MG63 (cell line): ENCODE measurements around the gene CNOT1. TPM values are rescaled to one million over a fixed set of nuclear protein-coding genes. Genes with fewer than 3 reads are reported as not detected.
A peak's percentile ranks its signal among the peaks of the same experiment; 100 is the strongest.
"Not testable (repeated sequence)": the region's sequence is repeated elsewhere in the genome, so short reads cannot be mapped to it uniquely, and the experiment has no call there.

Experiments
- DNase-seq: peaks from one replicate; pipeline ENCODE4 v3.0.0-alpha.2; 2020
- H3K27me3 ChIP-seq: fragments of 250-450 bp; sonication (Bioruptor Pico); 2 replicates; pipeline ENCODE4 v1.5.1; 2020; ENCODE audit warnings: mild to moderate bottlenecking, moderate library complexity
- H3K36me3 ChIP-seq: fragments of 250-450 bp; sonication (Bioruptor Pico); 2 replicates; pipeline ENCODE4 v1.5.1; 2020; ENCODE audit warnings: mild to moderate bottlenecking, moderate library complexity
- H3K4me3 ChIP-seq: fragments of 250-450 bp; sonication (Bioruptor Pico); 2 replicates; pipeline ENCODE4 v1.5.1; 2020; ENCODE audit warnings: mild to moderate bottlenecking, moderate library complexity
- H3K9me3 ChIP-seq: fragments of 250-450 bp; sonication (Bioruptor Pico); 2 replicates; pipeline ENCODE4 v1.5.1; 2020; ENCODE audit warnings: mild to moderate bottlenecking, moderate library complexity
- total RNA-seq: library from RNA; depleted of rRNA; stranded (reverse); fragments of >200 nt; shearing (Covaris generic); gene quantifications from 2 replicates; pipeline ENCODE4 v1.2.3, GENCODE V29; 2014; ENCODE audit warnings: low replicate concordance

CNOT1 gene
- total RNA-seq, 1 experiment from 2014 or later: 232 TPM

DNA sequence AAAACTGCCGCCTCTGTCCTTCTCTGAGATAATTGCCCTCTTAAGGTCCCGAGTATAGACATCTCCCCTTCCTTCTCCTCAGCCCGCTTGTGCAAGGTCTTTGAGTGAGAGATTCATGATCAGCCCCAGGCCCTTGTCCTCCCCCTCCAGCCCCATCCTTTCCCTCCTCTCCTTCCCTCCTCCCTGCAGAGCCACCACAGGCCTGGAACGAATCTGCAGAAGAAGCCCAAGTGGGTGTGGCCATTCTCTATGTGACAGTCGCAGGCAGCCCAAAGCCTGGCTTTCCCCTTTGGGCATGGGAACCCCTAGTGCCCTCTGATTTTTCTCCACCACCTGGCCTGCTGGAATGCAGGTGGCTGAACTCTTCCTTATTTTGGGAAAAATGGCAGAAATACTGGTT is 136.9 kb downstream of the CNOT1 start:
- DNase-seq: no peak
- H3K9me3 ChIP-seq: no peaks in the 10 kb centered on the region
- H3K4me3 ChIP-seq: no peak overlapping the region
- no peaks in the 10 kb centered on the region for H3K27me3 ChIP-seq
- no peaks in the 10 kb centered on the region for H3K36me3 ChIP-seq

- no peak for DNase-seq
- no peak overlapping the region for H3K4me3 ChIP-seq
- H3K27me3 ChIP-seq: no peaks in the 10 kb centered on the region
- no peaks in the 10 kb centered on the region for H3K9me3 ChIP-seq
- H3K36me3 ChIP-seq: no peaks in the 10 kb centered on the region
These were observed 137.6 kb downstream of the CNOT1 start for GRCh38 chr16:58492066-58492465.

DNA sequence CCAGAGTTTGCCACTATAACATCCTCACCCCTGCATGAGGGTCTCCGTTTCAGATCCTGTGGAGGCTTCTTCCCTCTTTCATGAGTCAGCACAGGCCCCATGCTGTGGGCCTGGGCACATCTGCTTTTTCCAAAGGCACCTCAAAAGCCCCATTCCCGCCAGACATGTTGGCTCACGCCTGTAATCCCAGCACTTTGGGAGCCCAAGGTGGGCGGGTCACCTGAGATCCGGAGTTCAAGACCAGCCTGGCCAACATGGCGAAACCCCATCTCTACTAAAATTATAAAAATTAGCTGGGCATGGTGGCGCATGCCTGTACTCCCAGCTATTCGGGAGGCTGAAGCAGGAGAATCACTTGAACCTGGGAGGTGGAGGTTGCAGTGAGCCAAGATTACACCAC is 139.1 kb downstream of the CNOT1 start:
- not testable (repeated sequence) for H3K9me3 ChIP-seq, H3K4me3 ChIP-seq, H3K36me3 ChIP-seq, DNase-seq, H3K27me3 ChIP-seq

DNA sequence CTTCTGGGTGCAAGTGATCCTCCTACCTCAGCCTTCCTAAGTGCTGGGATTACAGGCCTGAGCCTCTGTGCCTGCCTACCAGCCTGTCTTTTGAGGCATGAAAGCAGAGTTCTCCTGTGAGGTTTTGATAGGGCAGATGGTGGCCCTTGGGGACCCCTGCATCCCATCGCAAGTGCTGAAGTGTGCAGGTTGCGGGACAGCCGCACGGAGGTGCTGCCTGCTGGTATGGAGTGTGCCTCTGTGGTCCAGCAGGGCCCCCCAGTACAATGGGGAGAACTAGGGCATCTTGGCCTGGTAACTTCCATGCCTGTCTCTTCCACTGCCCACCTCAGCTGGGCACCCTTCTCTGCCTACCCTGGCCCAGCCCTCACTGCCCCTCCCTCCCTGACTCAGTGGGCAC is 139.6 kb downstream of the CNOT1 start:
- Histone ChIP-seq H3K4me3 (no peak overlapping the region), H3K9me3 (no peaks in the 10 kb centered on the region), H3K36me3 (no peaks in the 10 kb centered on the region), H3K27me3 (no peaks in the 10 kb centered on the region)
- no peak for DNase-seq

DNA sequence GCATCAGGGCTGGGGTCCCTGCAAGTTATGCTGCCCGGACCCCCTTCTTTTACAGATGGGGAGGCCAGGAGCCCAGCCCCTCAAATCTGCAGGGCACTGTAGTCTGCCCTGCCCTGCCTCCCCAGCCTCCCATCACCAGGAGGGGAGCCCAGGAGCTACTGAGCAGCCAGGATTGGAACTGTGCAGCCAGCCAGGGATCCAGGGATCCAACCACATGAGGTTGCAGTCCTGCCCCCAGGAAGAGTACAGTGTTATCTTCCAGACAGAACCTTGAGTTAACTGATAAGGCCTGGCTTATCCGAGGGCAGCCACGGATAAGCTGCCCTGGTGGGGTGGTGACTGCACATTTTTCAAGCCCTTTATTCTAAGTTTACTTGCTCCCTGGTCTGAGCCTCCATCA is 141.1 kb downstream of the CNOT1 start:
- Histone ChIP-seq H3K9me3 (no peaks in the 10 kb centered on the region), H3K27me3 (no peaks in the 10 kb centered on the region), H3K36me3 (no peaks in the 10 kb centered on the region), H3K4me3 (no peak overlapping the region)
- DNase-seq: no peak

DNA sequence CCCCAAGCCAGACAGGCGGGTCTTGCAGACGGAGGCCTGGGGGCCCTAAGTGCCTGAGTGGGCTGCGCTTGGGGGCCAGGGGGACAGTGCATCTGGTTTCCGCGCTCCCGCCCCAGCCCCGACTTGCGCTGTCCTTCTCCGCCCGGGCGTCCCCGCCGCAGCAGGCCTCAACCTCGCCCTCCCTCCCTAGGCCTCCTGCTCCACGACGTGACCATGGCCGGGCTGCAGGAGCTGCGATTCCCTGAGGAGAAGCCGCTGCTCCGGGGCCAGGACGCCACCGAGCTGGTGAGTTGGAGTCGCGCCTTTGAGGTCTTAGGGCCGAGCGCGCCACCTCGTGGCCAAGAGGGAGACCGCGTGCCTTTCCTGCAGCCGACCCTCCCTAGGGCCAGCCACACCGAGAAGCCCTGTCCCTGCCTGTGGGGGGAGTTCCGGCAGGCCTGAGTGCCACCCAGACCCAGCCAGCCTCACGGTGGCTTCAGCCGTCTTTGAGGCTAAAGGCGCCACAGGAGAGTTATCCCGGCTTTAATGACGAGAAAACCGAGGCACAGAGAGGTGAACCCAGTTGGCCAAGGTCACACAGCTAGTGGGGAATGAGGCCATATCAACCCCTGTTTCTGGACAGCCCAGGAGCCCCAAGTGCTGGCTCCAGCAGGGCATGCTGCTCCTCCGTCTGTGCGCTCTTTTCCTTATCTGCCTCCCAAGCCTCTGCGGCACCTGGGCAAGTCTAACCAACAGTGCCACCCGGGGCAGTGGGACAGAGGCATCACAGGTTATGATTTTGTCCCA is 141.9 kb downstream of the CNOT1 start:
- Histone ChIP-seq H3K4me3 (no peak overlapping the region), H3K27me3 (no peaks in the 10 kb centered on the region)

GRCh38 chr16:58485184-58485887 is 144.3 kb downstream of the CNOT1 start:
- DNase-seq: no peak
- H3K36me3 ChIP-seq: no peaks in the 10 kb centered on the region
- no peaks in the 10 kb centered on the region for H3K9me3 ChIP-seq
- 0 out of 2 replicates have a peak, but pooled peaks cover under 1% of the 10 kb centered on the region for H3K27me3 ChIP-seq
- no peak overlapping the region for H3K4me3 ChIP-seq

More for the DNA sequence above, 141.9 kb downstream of the CNOT1 start:
- DNase-seq: peak; percentile 88
- no peaks in the 10 kb centered on the region for H3K9me3 ChIP-seq
- no peaks in the 10 kb centered on the region for H3K36me3 ChIP-seq

DNA sequence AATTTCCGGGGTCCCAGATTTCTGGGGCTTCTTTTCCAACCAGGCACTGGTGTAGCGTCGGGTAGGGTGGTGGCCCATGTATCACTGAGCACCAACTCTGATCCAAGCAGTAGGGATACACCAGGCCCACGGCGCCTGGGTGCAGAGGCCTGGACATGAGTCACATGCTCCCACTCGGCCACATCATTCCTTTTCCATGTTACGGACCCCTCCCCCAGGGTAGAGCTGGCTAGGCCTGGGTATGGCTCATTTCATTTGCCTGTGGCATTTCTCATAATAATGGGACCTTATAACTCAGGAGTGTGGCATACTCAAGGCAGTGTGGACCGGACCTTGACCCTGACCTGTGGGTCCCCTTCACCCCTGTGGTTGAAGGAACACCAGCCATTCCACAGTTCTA is 147.7 kb downstream of the CNOT1 start:
- 0 out of 2 replicates have a peak, but pooled peaks cover 2% of the 10 kb centered on the region for H3K27me3 ChIP-seq
- H3K4me3 ChIP-seq: no peak overlapping the region
- DNase-seq: no peak
- no peaks in the 10 kb centered on the region for H3K36me3 ChIP-seq
- no peaks in the 10 kb centered on the region for H3K9me3 ChIP-seq

GRCh38 chr16:58481226-58481869 is 148.3 kb downstream of the CNOT1 start:
- H3K27me3 ChIP-seq: 0 out of 2 replicates have a peak, but pooled peaks cover 2% of the 10 kb centered on the region
- no peaks in the 10 kb centered on the region for H3K9me3 ChIP-seq
- H3K36me3 ChIP-seq: no peaks in the 10 kb centered on the region
- no peak overlapping the region for H3K4me3 ChIP-seq
- DNase-seq: no peak

- Histone ChIP-seq H3K4me3 (no peak overlapping the region), H3K36me3 (no peaks in the 10 kb centered on the region), H3K9me3 (0 out of 2 replicates have a peak, but pooled peaks cover 2% of the 10 kb centered on the region), H3K27me3 (0 out of 2 replicates have a peak, but pooled peaks cover 2% of the 10 kb centered on the region)
- DNase-seq: no peak
These were observed 151.2 kb downstream of the CNOT1 start for GRCh38 chr16:58478427-58478826.

- DNase-seq: no peak
- H3K4me3 ChIP-seq: no peak overlapping the region
- 0 out of 2 replicates have a peak, but pooled peaks cover 2% of the 10 kb centered on the region for H3K9me3 ChIP-seq
- H3K27me3 ChIP-seq: 0 out of 2 replicates have a peak, but pooled peaks cover 2% of the 10 kb centered on the region
- no peaks in the 10 kb centered on the region for H3K36me3 ChIP-seq
These were observed 152.8 kb downstream of the CNOT1 start for GRCh38 chr16:58476791-58477190.

GRCh38 chr16:58475091-58475619 is 154.5 kb downstream of the CNOT1 start:
- Histone ChIP-seq H3K4me3 (no peak overlapping the region), H3K9me3 (0 out of 2 replicates have a peak, but pooled peaks cover 2% of the 10 kb centered on the region), H3K36me3 (no peaks in the 10 kb centered on the region), H3K27me3 (0 out of 2 replicates have a peak, but pooled peaks cover under 1% of the 10 kb centered on the region)
- no peak for DNase-seq

DNA sequence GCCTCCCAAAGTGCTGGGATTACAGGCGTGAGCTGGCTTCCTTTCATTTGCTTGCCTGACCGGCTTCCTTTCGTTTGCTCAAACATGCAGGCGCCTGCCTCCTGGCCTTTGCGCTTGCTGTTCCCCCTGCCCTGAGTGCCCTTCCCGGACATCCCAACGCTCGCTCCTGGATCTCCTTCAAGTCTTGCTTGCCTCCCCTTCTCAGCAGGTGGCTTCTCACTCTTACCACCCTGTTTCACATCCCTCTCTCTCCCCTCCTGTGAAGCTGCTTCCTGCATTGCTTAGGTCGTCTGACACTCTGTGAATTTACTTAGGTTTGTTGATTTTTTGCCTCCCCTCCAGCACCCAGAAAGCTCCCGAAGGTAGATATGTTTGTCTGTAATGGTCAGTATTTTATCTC is 155.3 kb downstream of the CNOT1 start:
- no peak overlapping the region for H3K4me3 ChIP-seq
- 0 out of 2 replicates have a peak, but pooled peaks cover 2% of the 10 kb centered on the region for H3K9me3 ChIP-seq
- no peak for DNase-seq
- H3K36me3 ChIP-seq: no peaks in the 10 kb centered on the region
- 0 out of 2 replicates have a peak, but pooled peaks cover 2% of the 10 kb centered on the region for H3K27me3 ChIP-seq

GRCh38 chr16:58472827-58473226 is 156.8 kb downstream of the CNOT1 start:
- 0 out of 2 replicates have a peak, but pooled peaks cover 7% of the 10 kb centered on the region for H3K27me3 ChIP-seq
- DNase-seq: no peak
- no peak overlapping the region for H3K4me3 ChIP-seq
- H3K36me3 ChIP-seq: no peaks in the 10 kb centered on the region
- 0 out of 2 replicates have a peak, but pooled peaks cover 2% of the 10 kb centered on the region for H3K9me3 ChIP-seq

- Histone ChIP-seq H3K36me3 (no peaks in the 10 kb centered on the region), H3K4me3 (no peak overlapping the region), H3K27me3 (peaks cover 9% of the 10 kb centered on the region; the same call in 1 of the 2 replicates), H3K9me3 (0 out of 2 replicates have a peak, but pooled peaks cover 2% of the 10 kb centered on the region)
- no peak for DNase-seq
These were observed 157.4 kb downstream of the CNOT1 start for GRCh38 chr16:58472266-58472665.

DNA sequence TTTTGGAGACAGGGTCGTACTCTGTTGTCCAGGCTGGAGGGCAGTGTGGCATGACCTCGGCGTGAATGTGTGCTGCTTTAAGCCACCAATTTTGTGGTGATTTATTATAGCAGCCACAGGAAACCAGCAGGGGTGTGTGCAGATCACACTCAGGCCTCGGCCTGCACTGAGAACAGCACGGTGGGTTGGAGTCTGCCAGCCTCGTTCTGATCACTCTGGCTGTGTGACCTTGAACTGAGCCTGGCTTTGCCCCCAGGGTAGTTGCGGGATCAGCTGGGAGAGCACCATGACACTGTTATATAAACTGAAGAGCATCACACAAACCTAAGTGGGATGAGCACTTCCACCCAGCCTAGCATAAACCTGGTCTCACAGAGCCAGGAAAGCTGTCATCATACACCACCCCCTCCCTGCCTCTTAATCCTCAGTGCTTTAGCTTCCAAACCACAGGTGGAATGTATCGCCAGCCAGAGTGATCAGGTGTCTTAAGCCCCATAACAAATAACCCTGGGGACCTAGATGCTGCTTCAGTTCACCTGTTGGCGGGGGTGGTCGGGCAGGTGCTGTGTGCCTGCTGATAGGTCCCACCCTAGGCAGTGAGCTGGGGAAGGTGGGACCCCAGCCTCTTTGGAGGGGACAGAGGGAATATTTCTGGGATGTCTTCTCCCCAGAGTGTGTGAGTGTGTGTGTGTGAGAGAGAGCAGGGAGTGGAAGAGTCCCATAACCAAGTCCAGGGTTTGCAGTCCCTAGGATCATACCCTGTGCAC is 158.2 kb downstream of the CNOT1 start:
- H3K36me3 ChIP-seq: no peaks in the 10 kb centered on the region
- DNase-seq: no peak
- peaks cover 17% of the 10 kb centered on the region for H3K27me3 ChIP-seq
- H3K4me3 ChIP-seq: no peak overlapping the region
- 0 out of 2 replicates have a peak, but pooled peaks cover 2% of the 10 kb centered on the region for H3K9me3 ChIP-seq
